GM19023 (cell line): Measurements from ENCODE around the gene PEMT.
A peak's percentile ranks its signal among the peaks of the same experiment; 100 is the strongest.

Experiments
- ATAC-seq: cut with Tn5 transposase; IDR thresholded peaks from one replicate; pipeline ENCODE4 v1.9.1; 2021; ENCODE audit warnings: mild to moderate bottlenecking, moderate library complexity; ENCODE audit not compliant: unreplicated experiment

The PEMT gene

GRCh38 chr17:17505151-17505550 is 86.4 kb downstream of the PEMT start:
- ATAC-seq, result no peak

GRCh38 chr17:17504341-17505140 is 87.0 kb downstream of the PEMT start:
- ATAC-seq, result no peak

GRCh38 chr17:17503566-17504130 is 87.9 kb downstream of the PEMT start:
- ATAC-seq, result no peak

GRCh38 chr17:17502741-17503565 is 88.6 kb downstream of the PEMT start:
- ATAC-seq, result no peak

GRCh38 chr17:17500999-17501605 is 90.4 kb downstream of the PEMT start:
- ATAC-seq, result no peak

GRCh38 chr17:17499402-17500145 is 91.9 kb downstream of the PEMT start:
- ATAC-seq, result no peak

- no peak for ATAC-seq
Observed at GRCh38 chr17:17498606-17499301, 92.8 kb downstream of the PEMT start.

- no peak for ATAC-seq
Observed at GRCh38 chr17:17497845-17498520, 93.5 kb downstream of the PEMT start.

- ATAC-seq, result no peak
Observed at GRCh38 chr17:17497065-17497844, 94.3 kb downstream of the PEMT start.

- peak; percentile 75 for ATAC-seq
Observed at GRCh38 chr17:17496189-17497064, 95.1 kb downstream of the PEMT start, which contains the start of gene RASD1. RASD1 (minus strand) TSS chr17:17496395; CDS start chr17:17496181, 214 bp downstream.

- peak; percentile 8 for ATAC-seq
Observed at GRCh38 chr17:17495536-17496188, 95.8 kb downstream of the PEMT start.

- ATAC-seq, result no peak
Observed at GRCh38 chr17:17494870-17495535, 96.5 kb downstream of the PEMT start.

- no peak for ATAC-seq
Observed at GRCh38 chr17:17494499-17494869, 97.0 kb downstream of the PEMT start.

GRCh38 chr17:17493986-17494466 is 97.5 kb downstream of the PEMT start:
- ATAC-seq, result no peak

- no peak for ATAC-seq
Observed at GRCh38 chr17:17493249-17493985, 98.1 kb downstream of the PEMT start.

- ATAC-seq, result no peak
Observed at GRCh38 chr17:17492571-17492970, 98.9 kb downstream of the PEMT start.
